ENCODE measurements around the gene GPSM1.
"Not testable (repeated sequence)": the region's sequence is repeated elsewhere in the genome, so short reads cannot be mapped to it uniquely, and the experiment has no call there.

Gene GPSM1

GRCh38 chr9:136403915-136404800 lies 76.8 kb downstream of the GPSM1 start:
- H3K4me3 ChIP-seq (replicated peaks; ENCODE audit: low read depth, low read length), result no peak overlapping the region

GRCh38 chr9:136404801-136405136 lies 77.4 kb downstream of the GPSM1 start:
- no peak overlapping the region for H3K4me3 ChIP-seq (replicated peaks; ENCODE audit: low read depth, low read length)

More at GRCh38 chr9:136403915-136404800, 76.8 kb downstream of the GPSM1 start:
- no peak for TF ChIP-seq CTCF (IDR thresholded peaks at IDR 0.05; ENCODE audit: low read depth, low read length, missing control alignments)
- DNase-seq (ENCODE audit: extremely low read depth, low read depth), result no peak

GRCh38 chr9:136405481-136405880 lies 78.1 kb downstream of the GPSM1 start:
- DNase-seq (ENCODE audit: extremely low read depth, low read depth), result no peak
- H3K4me3 ChIP-seq (replicated peaks; ENCODE audit: low read depth, low read length), result no peak overlapping the region
- TF ChIP-seq CTCF (IDR thresholded peaks at IDR 0.05; ENCODE audit: low read depth, low read length, missing control alignments), result no peak

More at GRCh38 chr9:136404801-136405136, 77.4 kb downstream of the GPSM1 start:
- no peak for TF ChIP-seq CTCF (IDR thresholded peaks at IDR 0.05; ENCODE audit: low read depth, low read length, missing control alignments)
- DNase-seq (ENCODE audit: extremely low read depth, low read depth), result no peak

- DNase-seq (ENCODE audit: extremely low read depth, low read depth); H3K4me3 ChIP-seq (replicated peaks; ENCODE audit: low read depth, low read length): not testable (repeated sequence)
Measured at GRCh38 chr9:136405904-136406303, 78.6 kb downstream of the GPSM1 start.

- not testable (repeated sequence) for H3K4me3 ChIP-seq (replicated peaks; ENCODE audit: low read depth, low read length); DNase-seq (ENCODE audit: extremely low read depth, low read depth)
Measured at GRCh38 chr9:136407061-136407460, 79.7 kb downstream of the GPSM1 start.

- TF ChIP-seq CTCF (IDR thresholded peaks at IDR 0.05; ENCODE audit: low read depth, low read length, missing control alignments), result no peak
- no peak overlapping the region for H3K4me3 ChIP-seq (replicated peaks; ENCODE audit: low read depth, low read length)
- DNase-seq (ENCODE audit: extremely low read depth, low read depth), result no peak
Measured at GRCh38 chr9:136407911-136408310, 80.6 kb downstream of the GPSM1 start.

Measured in HFF-Myc (cell line).